ENCODE measurements around the gene HAGHL. TPM values are rescaled to one million over a fixed set of nuclear protein-coding genes. Genes with fewer than 3 reads are reported as not detected.

The HAGHL gene
- total and polyA plus RNA-seq, 4 donors: 0.25 to 1.1 (median 0.49) TPM

DNA sequence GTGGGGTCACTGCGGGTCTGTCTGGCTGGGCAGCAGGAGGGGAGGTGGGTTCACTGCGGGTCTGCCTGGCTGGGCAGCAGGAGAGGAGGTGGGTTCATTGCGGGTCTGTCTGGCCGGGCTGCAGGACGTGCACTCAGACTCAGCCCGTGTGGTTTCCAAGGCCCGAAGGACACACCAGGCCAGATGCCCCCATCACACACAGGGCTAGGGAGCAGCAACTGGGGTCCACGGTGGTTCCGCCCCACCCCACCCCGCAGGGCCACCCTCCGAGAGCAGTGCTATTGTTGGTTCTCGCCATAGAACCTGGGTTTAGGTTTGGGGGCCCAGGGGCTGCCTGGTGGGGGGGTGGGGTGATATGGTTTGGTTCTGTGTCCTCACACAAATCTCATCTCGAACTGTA is 19.7 kb downstream of the HAGHL start:
- H3K4me1 ChIP-seq (ENCODE audit: control insufficient read depth in 4 of 4, insufficient read depth in 4 of 4, low read length in 3 of 4): no peaks in the 10 kb centered on the region
- H3K9me3 ChIP-seq (ENCODE audit: control insufficient read depth in 4 of 4, low read length in 3 of 4): no peaks in the 10 kb centered on the region
- WGBS: 77% methylated on average over 13 of the region's 13 CpGs
- DNase-seq (ENCODE audit: low spot score): no peak
- no peak overlapping the region for H3K4me3 ChIP-seq (ENCODE audit: low read depth in 1 of 3, low read length in 3 of 3)
- TF ChIP-seq JUND (IDR thresholded peaks at IDR 0.05): no peak
- no peaks in the 10 kb centered on the region for H3K27me3 ChIP-seq (ENCODE audit: control insufficient read depth in 4 of 4, insufficient read depth in 4 of 4, low read length in 3 of 4)
- no peaks in the 10 kb centered on the region for H3K36me3 ChIP-seq (ENCODE audit: control insufficient read depth in 4 of 4, insufficient read depth in 3 of 4, low read depth in 1 of 4, low read length in 3 of 4)
- no peak overlapping the region for H3K27ac ChIP-seq (ENCODE audit: low read depth in 1 of 2, low read length in 2 of 2)
- H3K9ac ChIP-seq (ENCODE audit: low read depth in 1 of 2, low read length in 2 of 2): no peak overlapping the region

DNA sequence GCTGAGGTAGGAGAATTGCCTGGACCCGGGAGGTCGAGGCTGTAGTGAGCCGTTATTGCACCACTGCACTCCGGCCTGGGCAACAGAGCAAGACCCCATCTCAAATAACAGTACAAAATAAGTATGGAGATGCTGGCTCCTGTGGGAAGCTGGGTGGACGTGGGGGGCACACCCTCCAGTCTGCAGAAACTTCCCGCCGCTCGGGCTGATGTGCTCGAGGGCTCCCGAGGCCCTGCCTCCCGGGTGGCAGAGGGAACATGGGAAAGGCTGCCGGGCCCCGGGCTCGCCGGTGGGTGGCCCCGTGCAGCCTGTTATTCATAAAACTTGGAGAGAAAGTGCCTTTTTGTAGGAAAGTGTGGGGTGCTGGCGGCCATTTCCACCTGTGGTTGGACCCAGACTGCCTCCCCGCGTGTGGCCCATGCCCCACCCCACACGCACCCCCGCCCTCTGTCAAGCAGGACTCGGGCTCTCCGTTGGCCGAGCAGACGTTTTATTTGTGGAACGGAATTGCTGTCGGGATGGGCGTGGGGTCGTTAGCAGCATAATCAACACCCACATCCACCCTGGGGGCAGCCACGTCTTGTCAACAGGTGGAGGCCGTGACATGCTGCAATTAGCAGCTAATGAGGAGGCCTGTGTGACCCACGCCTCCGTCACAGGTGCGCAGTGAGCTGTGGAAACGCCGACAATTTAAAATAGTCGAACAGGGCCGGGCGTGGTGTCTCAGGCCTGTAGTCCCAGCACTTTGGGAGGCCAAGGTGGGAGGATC is 21.3 kb downstream of the HAGHL start:
- H3K9ac ChIP-seq (ENCODE audit: low read depth in 1 of 2, low read length in 2 of 2): no peak overlapping the region
- TF ChIP-seq GABPA (IDR thresholded peaks at IDR 0.05 in 1 of 2, conservative IDR thresholded peaks at IDR 0.05 in 1 of 2) (no peak), JUND (IDR thresholded peaks at IDR 0.05) (no peak), EGR1 (IDR thresholded peaks at IDR 0.05; ENCODE audit: low read depth in 2 of 2) (no peak), HNF4G (IDR thresholded peaks at IDR 0.05) (no peak), NR2F2 (IDR thresholded peaks at IDR 0.05) (no peak), FOXA2 (IDR thresholded peaks at IDR 0.05) (no peak), SP1 (IDR thresholded peaks at IDR 0.05) (no peak), RXRA (IDR thresholded peaks at IDR 0.05) (no peak), HNF4A (conservative IDR thresholded peaks at IDR 0.05) (no peak), FOXA1 (IDR thresholded peaks at IDR 0.05) (no peak), RAD21 (IDR thresholded peaks at IDR 0.05) (no peak), TAF1 (conservative IDR thresholded peaks at IDR 0.05) (no peak), YY1 (IDR thresholded peaks at IDR 0.05) (no peak)
- TF ChIP-seq, protein P1, sequence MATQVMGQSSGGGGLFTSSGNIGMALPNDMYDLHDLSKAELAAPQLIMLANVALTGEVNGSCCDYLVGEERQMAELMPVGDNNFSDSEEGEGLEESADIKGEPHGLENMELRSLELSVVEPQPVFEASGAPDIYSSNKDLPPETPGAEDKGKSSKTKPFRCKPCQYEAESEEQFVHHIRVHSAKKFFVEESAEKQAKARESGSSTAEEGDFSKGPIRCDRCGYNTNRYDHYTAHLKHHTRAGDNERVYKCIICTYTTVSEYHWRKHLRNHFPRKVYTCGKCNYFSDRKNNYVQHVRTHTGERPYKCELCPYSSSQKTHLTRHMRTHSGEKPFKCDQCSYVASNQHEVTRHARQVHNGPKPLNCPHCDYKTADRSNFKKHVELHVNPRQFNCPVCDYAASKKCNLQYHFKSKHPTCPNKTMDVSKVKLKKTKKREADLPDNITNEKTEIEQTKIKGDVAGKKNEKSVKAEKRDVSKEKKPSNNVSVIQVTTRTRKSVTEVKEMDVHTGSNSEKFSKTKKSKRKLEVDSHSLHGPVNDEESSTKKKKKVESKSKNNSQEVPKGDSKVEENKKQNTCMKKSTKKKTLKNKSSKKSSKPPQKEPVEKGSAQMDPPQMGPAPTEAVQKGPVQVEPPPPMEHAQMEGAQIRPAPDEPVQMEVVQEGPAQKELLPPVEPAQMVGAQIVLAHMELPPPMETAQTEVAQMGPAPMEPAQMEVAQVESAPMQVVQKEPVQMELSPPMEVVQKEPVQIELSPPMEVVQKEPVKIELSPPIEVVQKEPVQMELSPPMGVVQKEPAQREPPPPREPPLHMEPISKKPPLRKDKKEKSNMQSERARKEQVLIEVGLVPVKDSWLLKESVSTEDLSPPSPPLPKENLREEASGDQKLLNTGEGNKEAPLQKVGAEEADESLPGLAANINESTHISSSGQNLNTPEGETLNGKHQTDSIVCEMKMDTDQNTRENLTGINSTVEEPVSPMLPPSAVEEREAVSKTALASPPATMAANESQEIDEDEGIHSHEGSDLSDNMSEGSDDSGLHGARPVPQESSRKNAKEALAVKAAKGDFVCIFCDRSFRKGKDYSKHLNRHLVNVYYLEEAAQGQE (IDR thresholded peaks at IDR 0.05): no peak
- TF ChIP-seq, protein P2, sequence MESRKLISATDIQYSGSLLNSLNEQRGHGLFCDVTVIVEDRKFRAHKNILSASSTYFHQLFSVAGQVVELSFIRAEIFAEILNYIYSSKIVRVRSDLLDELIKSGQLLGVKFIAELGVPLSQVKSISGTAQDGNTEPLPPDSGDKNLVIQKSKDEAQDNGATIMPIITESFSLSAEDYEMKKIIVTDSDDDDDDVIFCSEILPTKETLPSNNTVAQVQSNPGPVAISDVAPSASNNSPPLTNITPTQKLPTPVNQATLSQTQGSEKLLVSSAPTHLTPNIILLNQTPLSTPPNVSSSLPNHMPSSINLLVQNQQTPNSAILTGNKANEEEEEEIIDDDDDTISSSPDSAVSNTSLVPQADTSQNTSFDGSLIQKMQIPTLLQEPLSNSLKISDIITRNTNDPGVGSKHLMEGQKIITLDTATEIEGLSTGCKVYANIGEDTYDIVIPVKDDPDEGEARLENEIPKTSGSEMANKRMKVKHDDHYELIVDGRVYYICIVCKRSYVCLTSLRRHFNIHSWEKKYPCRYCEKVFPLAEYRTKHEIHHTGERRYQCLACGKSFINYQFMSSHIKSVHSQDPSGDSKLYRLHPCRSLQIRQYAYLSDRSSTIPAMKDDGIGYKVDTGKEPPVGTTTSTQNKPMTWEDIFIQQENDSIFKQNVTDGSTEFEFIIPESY (IDR thresholded peaks at IDR 0.05): no peak
- TF ChIP-seq, protein P3, sequence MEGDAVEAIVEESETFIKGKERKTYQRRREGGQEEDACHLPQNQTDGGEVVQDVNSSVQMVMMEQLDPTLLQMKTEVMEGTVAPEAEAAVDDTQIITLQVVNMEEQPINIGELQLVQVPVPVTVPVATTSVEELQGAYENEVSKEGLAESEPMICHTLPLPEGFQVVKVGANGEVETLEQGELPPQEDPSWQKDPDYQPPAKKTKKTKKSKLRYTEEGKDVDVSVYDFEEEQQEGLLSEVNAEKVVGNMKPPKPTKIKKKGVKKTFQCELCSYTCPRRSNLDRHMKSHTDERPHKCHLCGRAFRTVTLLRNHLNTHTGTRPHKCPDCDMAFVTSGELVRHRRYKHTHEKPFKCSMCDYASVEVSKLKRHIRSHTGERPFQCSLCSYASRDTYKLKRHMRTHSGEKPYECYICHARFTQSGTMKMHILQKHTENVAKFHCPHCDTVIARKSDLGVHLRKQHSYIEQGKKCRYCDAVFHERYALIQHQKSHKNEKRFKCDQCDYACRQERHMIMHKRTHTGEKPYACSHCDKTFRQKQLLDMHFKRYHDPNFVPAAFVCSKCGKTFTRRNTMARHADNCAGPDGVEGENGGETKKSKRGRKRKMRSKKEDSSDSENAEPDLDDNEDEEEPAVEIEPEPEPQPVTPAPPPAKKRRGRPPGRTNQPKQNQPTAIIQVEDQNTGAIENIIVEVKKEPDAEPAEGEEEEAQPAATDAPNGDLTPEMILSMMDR (IDR thresholded peaks at IDR 0.05; ENCODE audit: low read depth, low read length, missing input control): no peak
- TF ChIP-seq, protein P4, sequence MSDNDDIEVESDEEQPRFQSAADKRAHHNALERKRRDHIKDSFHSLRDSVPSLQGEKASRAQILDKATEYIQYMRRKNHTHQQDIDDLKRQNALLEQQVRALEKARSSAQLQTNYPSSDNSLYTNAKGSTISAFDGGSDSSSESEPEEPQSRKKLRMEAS (IDR thresholded peaks at IDR 0.05): no peak
- TF ChIP-seq, protein P5, sequence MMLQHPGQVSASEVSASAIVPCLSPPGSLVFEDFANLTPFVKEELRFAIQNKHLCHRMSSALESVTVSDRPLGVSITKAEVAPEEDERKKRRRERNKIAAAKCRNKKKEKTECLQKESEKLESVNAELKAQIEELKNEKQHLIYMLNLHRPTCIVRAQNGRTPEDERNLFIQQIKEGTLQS (IDR thresholded peaks at IDR 0.05): no peak
- no peaks in the 10 kb centered on the region for H3K4me1 ChIP-seq (ENCODE audit: control insufficient read depth in 4 of 4, insufficient read depth in 4 of 4, low read length in 3 of 4)
- H3K9me3 ChIP-seq (ENCODE audit: control insufficient read depth in 4 of 4, low read length in 3 of 4): no peaks in the 10 kb centered on the region
- H3K27ac ChIP-seq (ENCODE audit: low read depth in 1 of 2, low read length in 2 of 2): no peak overlapping the region
- H3K4me3 ChIP-seq (ENCODE audit: low read depth in 1 of 3, low read length in 3 of 3): no peak overlapping the region
- DNase-seq (ENCODE audit: low spot score): no peak
- WGBS: 80% methylated on average over 39 of the region's 39 CpGs
- H3K27me3 ChIP-seq (ENCODE audit: control insufficient read depth in 4 of 4, insufficient read depth in 4 of 4, low read length in 3 of 4): no peaks in the 10 kb centered on the region
- H3K36me3 ChIP-seq (ENCODE audit: control insufficient read depth in 4 of 4, insufficient read depth in 3 of 4, low read depth in 1 of 4, low read length in 3 of 4): no peaks in the 10 kb centered on the region

All from liver (tissue), 9 donors.